ENCODE results near the gene RND2.
"Not testable (repeated sequence)": the region's sequence is repeated elsewhere in the genome, so short reads cannot be mapped to it uniquely, and the experiment has no call there.

- not testable (repeated sequence) for TF ChIP-seq POLR2AphosphoS5 (IDR thresholded peaks at IDR 0.05; ENCODE audit: low read depth); CTCF (IDR thresholded peaks at IDR 0.05; ENCODE audit: insufficient read depth, low read length)
- TF ChIP-seq, protein P1, sequence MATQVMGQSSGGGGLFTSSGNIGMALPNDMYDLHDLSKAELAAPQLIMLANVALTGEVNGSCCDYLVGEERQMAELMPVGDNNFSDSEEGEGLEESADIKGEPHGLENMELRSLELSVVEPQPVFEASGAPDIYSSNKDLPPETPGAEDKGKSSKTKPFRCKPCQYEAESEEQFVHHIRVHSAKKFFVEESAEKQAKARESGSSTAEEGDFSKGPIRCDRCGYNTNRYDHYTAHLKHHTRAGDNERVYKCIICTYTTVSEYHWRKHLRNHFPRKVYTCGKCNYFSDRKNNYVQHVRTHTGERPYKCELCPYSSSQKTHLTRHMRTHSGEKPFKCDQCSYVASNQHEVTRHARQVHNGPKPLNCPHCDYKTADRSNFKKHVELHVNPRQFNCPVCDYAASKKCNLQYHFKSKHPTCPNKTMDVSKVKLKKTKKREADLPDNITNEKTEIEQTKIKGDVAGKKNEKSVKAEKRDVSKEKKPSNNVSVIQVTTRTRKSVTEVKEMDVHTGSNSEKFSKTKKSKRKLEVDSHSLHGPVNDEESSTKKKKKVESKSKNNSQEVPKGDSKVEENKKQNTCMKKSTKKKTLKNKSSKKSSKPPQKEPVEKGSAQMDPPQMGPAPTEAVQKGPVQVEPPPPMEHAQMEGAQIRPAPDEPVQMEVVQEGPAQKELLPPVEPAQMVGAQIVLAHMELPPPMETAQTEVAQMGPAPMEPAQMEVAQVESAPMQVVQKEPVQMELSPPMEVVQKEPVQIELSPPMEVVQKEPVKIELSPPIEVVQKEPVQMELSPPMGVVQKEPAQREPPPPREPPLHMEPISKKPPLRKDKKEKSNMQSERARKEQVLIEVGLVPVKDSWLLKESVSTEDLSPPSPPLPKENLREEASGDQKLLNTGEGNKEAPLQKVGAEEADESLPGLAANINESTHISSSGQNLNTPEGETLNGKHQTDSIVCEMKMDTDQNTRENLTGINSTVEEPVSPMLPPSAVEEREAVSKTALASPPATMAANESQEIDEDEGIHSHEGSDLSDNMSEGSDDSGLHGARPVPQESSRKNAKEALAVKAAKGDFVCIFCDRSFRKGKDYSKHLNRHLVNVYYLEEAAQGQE (IDR thresholded peaks at IDR 0.05; ENCODE audit: insufficient replicate concordance, low read depth): not testable (repeated sequence)
These were observed 28.0 kb downstream of the RND2 start for GRCh38 chr17:43053008-43053407.
